Measurements from ENCODE around the gene CDIP1.

CDIP1 gene

GRCh38 chr16:4570086-4570485, 31.5 kb upstream of the CDIP1 start:
- no peaks in the 10 kb centered on the region for H3K4me1 ChIP-seq (ENCODE audit: control insufficient read depth, insufficient read depth, low read length, unreplicated experiment)
- H3K36me3 ChIP-seq (ENCODE audit: insufficient read depth, low read length), result no peaks in the 10 kb centered on the region
- H3K27ac ChIP-seq (ENCODE audit: low read depth, low read length), result no peak overlapping the region
- no peak overlapping the region for H3K4me3 ChIP-seq (ENCODE audit: low read depth, low read length)
- H3K27me3 ChIP-seq (ENCODE audit: insufficient read depth, low read length), result no peaks in the 10 kb centered on the region
- no peaks in the 10 kb centered on the region for H3K79me2 ChIP-seq (ENCODE audit: control insufficient read depth, insufficient read depth, low read length, unreplicated experiment)
- H2AFZ ChIP-seq (ENCODE audit: low read length, unreplicated experiment), result no peak overlapping the region

GRCh38 chr16:4566144-4566543, 27.6 kb upstream of the CDIP1 start:
- no peaks in the 10 kb centered on the region for H3K36me3 ChIP-seq (ENCODE audit: insufficient read depth, low read length)
- H3K79me2 ChIP-seq (ENCODE audit: control insufficient read depth, insufficient read depth, low read length, unreplicated experiment), result no peaks in the 10 kb centered on the region
- no peak overlapping the region for H3K27ac ChIP-seq (ENCODE audit: low read depth, low read length)
- H3K27me3 ChIP-seq (ENCODE audit: insufficient read depth, low read length), result no peaks in the 10 kb centered on the region
- H3K4me3 ChIP-seq (ENCODE audit: low read depth, low read length), result no peak overlapping the region
- H2AFZ ChIP-seq (ENCODE audit: low read length, unreplicated experiment), result no peak overlapping the region
- no peaks in the 10 kb centered on the region for H3K4me1 ChIP-seq (ENCODE audit: control insufficient read depth, insufficient read depth, low read length, unreplicated experiment)

GRCh38 chr16:4564661-4565267, 26.2 kb upstream of the CDIP1 start:
- Histone ChIP-seq H3K27ac (ENCODE audit: low read depth, low read length) (no peak overlapping the region), H3K27me3 (ENCODE audit: insufficient read depth, low read length) (no peaks in the 10 kb centered on the region), H3K4me1 (ENCODE audit: control insufficient read depth, insufficient read depth, low read length, unreplicated experiment) (no peaks in the 10 kb centered on the region), H3K36me3 (ENCODE audit: insufficient read depth, low read length) (no peaks in the 10 kb centered on the region), H2AFZ (ENCODE audit: low read length, unreplicated experiment) (no peak overlapping the region), H3K79me2 (ENCODE audit: control insufficient read depth, insufficient read depth, low read length, unreplicated experiment) (no peaks in the 10 kb centered on the region), H3K4me3 (ENCODE audit: low read depth, low read length) (no peak overlapping the region)

GRCh38 chr16:4561596-4561995, 23.0 kb upstream of the CDIP1 start:
- H3K4me1 ChIP-seq (ENCODE audit: control insufficient read depth, insufficient read depth, low read length, unreplicated experiment), result no peaks in the 10 kb centered on the region
- H3K36me3 ChIP-seq (ENCODE audit: insufficient read depth, low read length), result no peaks in the 10 kb centered on the region
- no peak overlapping the region for H3K27ac ChIP-seq (ENCODE audit: low read depth, low read length)
- no peak overlapping the region for H3K4me3 ChIP-seq (ENCODE audit: low read depth, low read length)
- no peaks in the 10 kb centered on the region for H3K79me2 ChIP-seq (ENCODE audit: control insufficient read depth, insufficient read depth, low read length, unreplicated experiment)
- H2AFZ ChIP-seq (ENCODE audit: low read length, unreplicated experiment), result no peak overlapping the region
- H3K27me3 ChIP-seq (ENCODE audit: insufficient read depth, low read length), result no peaks in the 10 kb centered on the region

- H3K4me3 ChIP-seq (ENCODE audit: low read depth, low read length), result no peak overlapping the region
- H3K36me3 ChIP-seq (ENCODE audit: insufficient read depth, low read length), result no peaks in the 10 kb centered on the region
- no peak overlapping the region for H3K27ac ChIP-seq (ENCODE audit: low read depth, low read length)
- no peak overlapping the region for H2AFZ ChIP-seq (ENCODE audit: low read length, unreplicated experiment)
- peaks cover 12% of the 10 kb centered on the region for H3K27me3 ChIP-seq (ENCODE audit: insufficient read depth, low read length)
- H3K4me1 ChIP-seq (ENCODE audit: control insufficient read depth, insufficient read depth, low read length, unreplicated experiment), result no peaks in the 10 kb centered on the region
- no peaks in the 10 kb centered on the region for H3K79me2 ChIP-seq (ENCODE audit: control insufficient read depth, insufficient read depth, low read length, unreplicated experiment)
Observed at GRCh38 chr16:4557973-4558372, 19.4 kb upstream of the CDIP1 start.

GRCh38 chr16:4556580-4556979, 18.0 kb upstream of the CDIP1 start:
- Histone ChIP-seq H3K36me3 (ENCODE audit: insufficient read depth, low read length) (no peaks in the 10 kb centered on the region), H3K4me1 (ENCODE audit: control insufficient read depth, insufficient read depth, low read length, unreplicated experiment) (no peaks in the 10 kb centered on the region), H3K4me3 (ENCODE audit: low read depth, low read length) (no peak overlapping the region), H2AFZ (ENCODE audit: low read length, unreplicated experiment) (no peak overlapping the region), H3K27ac (ENCODE audit: low read depth, low read length) (no peak overlapping the region), H3K27me3 (ENCODE audit: insufficient read depth, low read length) (peaks cover 14% of the 10 kb centered on the region), H3K79me2 (ENCODE audit: control insufficient read depth, insufficient read depth, low read length, unreplicated experiment) (no peaks in the 10 kb centered on the region)

- Histone ChIP-seq H3K27me3 (ENCODE audit: insufficient read depth, low read length) (peaks cover 14% of the 10 kb centered on the region), H2AFZ (ENCODE audit: low read length, unreplicated experiment) (no peak within 1 kb of the TSS), H3K4me3 (ENCODE audit: low read depth, low read length) (no peak within 1 kb of the TSS), H3K79me2 (ENCODE audit: control insufficient read depth, insufficient read depth, low read length, unreplicated experiment) (no peaks in the 10 kb centered on the region), H3K36me3 (ENCODE audit: insufficient read depth, low read length) (no peaks in the 10 kb centered on the region), H3K4me1 (ENCODE audit: control insufficient read depth, insufficient read depth, low read length, unreplicated experiment) (no peaks in the 10 kb centered on the region), H3K27ac (ENCODE audit: low read depth, low read length) (no peak within 1 kb of the TSS)
Observed at GRCh38 chr16:4556112-4556511, 17.5 kb upstream of the CDIP1 start, which contains the start of gene C16orf96. Gene C16orf96 (plus strand): TSS chr16:4556340. CDS start chr16:4556490, 150 bp downstream.

GRCh38 chr16:4552541-4552940, 14.0 kb upstream of the CDIP1 start:
- Histone ChIP-seq H2AFZ (ENCODE audit: low read length, unreplicated experiment) (no peak overlapping the region), H3K27me3 (ENCODE audit: insufficient read depth, low read length) (peaks cover 14% of the 10 kb centered on the region), H3K4me1 (ENCODE audit: control insufficient read depth, insufficient read depth, low read length, unreplicated experiment) (no peaks in the 10 kb centered on the region), H3K36me3 (ENCODE audit: insufficient read depth, low read length) (no peaks in the 10 kb centered on the region), H3K79me2 (ENCODE audit: control insufficient read depth, insufficient read depth, low read length, unreplicated experiment) (no peaks in the 10 kb centered on the region), H3K27ac (ENCODE audit: low read depth, low read length) (no peak overlapping the region), H3K4me3 (ENCODE audit: low read depth, low read length) (no peak overlapping the region)

GRCh38 chr16:4550591-4550990, 12.0 kb upstream of the CDIP1 start:
- H3K79me2 ChIP-seq (ENCODE audit: control insufficient read depth, insufficient read depth, low read length, unreplicated experiment), result no peaks in the 10 kb centered on the region
- no peak overlapping the region for H3K27ac ChIP-seq (ENCODE audit: low read depth, low read length)
- H3K36me3 ChIP-seq (ENCODE audit: insufficient read depth, low read length), result no peaks in the 10 kb centered on the region
- no peak overlapping the region for H3K4me3 ChIP-seq (ENCODE audit: low read depth, low read length)
- H3K27me3 ChIP-seq (ENCODE audit: insufficient read depth, low read length), result peaks cover 14% of the 10 kb centered on the region
- no peak overlapping the region for H2AFZ ChIP-seq (ENCODE audit: low read length, unreplicated experiment)
- H3K4me1 ChIP-seq (ENCODE audit: control insufficient read depth, insufficient read depth, low read length, unreplicated experiment), result no peaks in the 10 kb centered on the region

- H2AFZ ChIP-seq (ENCODE audit: low read length, unreplicated experiment), result no peak overlapping the region
- H3K4me1 ChIP-seq (ENCODE audit: control insufficient read depth, insufficient read depth, low read length, unreplicated experiment), result no peaks in the 10 kb centered on the region
Observed at GRCh38 chr16:4548124-4548523, 9.6 kb upstream of the CDIP1 start.

GRCh38 chr16:4544473-4544872, 5.9 kb upstream of the CDIP1 start:
- no peaks in the 10 kb centered on the region for H3K27me3 ChIP-seq (ENCODE audit: insufficient read depth, low read length)
- H2AFZ ChIP-seq (ENCODE audit: low read length, unreplicated experiment), result no peak overlapping the region
- no peaks in the 10 kb centered on the region; the same call in 1 of the 2 replicates for H3K36me3 ChIP-seq (ENCODE audit: insufficient read depth, low read length)
- H3K4me1 ChIP-seq (ENCODE audit: control insufficient read depth, insufficient read depth, low read length, unreplicated experiment), result no peaks in the 10 kb centered on the region
- H3K79me2 ChIP-seq (ENCODE audit: control insufficient read depth, insufficient read depth, low read length, unreplicated experiment), result no peaks in the 10 kb centered on the region
- H3K4me3 ChIP-seq (ENCODE audit: low read depth, low read length), result no peak overlapping the region
- no peak overlapping the region for H3K27ac ChIP-seq (ENCODE audit: low read depth, low read length)

More at GRCh38 chr16:4548124-4548523, 9.6 kb upstream of the CDIP1 start:
- Histone ChIP-seq H3K27ac (ENCODE audit: low read depth, low read length) (no peak overlapping the region), H3K36me3 (ENCODE audit: insufficient read depth, low read length) (no peaks in the 10 kb centered on the region), H3K4me3 (ENCODE audit: low read depth, low read length) (no peak overlapping the region), H3K79me2 (ENCODE audit: control insufficient read depth, insufficient read depth, low read length, unreplicated experiment) (no peaks in the 10 kb centered on the region), H3K27me3 (ENCODE audit: insufficient read depth, low read length) (peaks cover 4% of the 10 kb centered on the region; the same call in 1 of the 2 replicates)
